HG02610 (cell line): ENCODE data around the gene ACADS.
"Not testable (repeated sequence)": the region's sequence is repeated elsewhere in the genome, so short reads cannot be mapped to it uniquely, and the experiment has no call there.

Experiments used
- ATAC-seq: cut with Tn5 transposase; IDR thresholded peaks from one replicate; pipeline ENCODE4 v1.9.1; 2021; ENCODE audit warnings: mild to moderate bottlenecking, moderate library complexity; ENCODE audit not compliant: unreplicated experiment

The ACADS gene

DNA sequence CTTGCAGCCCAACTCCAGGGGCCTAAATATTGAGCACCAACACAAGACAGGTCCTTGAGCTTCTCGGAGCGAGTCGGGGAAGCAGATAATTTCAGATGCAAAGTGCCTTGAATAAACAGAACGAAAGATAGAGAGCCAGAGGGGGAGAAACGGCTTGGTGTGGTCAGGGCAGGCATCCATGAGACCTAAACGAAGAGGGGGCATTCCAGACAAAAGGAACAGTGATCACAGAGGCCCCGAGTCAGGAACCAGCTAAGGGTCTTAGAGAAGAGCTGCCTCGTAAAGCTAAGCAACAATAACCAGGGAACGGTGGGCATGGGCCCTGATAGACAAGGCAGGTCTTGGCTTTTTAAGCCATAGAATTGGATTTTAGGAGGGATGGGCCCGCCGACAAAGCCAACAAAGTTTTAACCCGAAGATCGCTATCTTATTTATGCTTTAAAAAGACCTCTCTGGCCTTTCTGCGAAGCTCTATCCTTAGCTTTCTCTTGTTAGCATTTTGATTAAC, 421 bp upstream of the ACADS start:
- ATAC-seq: no peak

DNA sequence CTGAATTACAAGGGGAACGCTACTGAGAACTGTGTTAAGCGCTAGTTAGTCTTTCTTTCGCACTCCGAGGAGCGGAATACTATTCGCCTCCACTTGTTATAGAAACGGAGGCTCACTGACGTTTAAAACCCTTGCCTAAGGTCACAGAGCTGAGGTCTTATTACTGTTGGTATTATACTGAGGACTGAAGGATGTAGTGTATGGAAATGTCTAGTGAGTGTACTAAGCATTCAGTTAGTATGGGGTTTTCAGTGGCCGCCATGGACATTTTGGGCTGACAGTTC, 826 bp downstream of the ACADS start:
- no peak for ATAC-seq

DNA sequence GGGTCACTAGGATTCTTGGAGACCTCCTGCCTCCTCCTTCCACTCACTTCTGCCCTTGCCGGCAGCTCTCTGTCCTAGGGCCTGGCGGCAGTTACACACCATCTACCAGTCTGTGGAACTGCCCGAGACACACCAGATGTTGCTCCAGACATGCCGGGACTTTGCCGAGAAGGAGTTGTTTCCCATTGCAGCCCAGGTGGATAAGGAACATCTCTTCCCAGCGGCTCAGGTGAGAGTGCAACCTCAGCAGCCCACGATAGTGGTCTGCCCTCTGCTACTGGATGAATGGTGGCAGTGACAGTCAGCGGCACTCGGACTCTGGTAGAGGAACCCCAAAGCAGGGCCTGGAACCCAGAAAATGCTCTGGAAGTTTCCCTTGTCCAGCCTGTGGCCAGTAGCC, 1.3 kb downstream of the ACADS start:
- no peak for ATAC-seq

DNA sequence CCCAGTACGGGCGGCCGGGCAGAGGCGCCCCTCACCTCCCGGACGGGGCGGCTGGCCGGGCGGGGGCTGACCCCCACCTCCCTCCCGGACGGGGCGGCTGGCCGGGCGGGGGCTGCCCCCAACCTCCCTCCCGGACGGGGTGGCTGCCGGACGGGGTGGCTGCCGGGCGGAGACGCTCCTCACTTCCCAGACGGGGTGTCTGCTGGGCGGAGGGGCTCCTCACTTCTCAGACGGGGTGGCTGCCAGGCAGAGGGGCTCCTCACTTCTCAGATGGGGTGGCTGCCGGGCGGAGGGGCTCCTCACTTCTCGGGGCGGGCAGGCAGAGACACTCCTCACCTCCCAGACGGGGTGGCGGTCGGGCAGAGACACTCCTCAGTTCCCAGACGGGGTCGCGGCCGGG, 6.6 kb downstream of the ACADS start:
- ATAC-seq: not testable (repeated sequence)

DNA sequence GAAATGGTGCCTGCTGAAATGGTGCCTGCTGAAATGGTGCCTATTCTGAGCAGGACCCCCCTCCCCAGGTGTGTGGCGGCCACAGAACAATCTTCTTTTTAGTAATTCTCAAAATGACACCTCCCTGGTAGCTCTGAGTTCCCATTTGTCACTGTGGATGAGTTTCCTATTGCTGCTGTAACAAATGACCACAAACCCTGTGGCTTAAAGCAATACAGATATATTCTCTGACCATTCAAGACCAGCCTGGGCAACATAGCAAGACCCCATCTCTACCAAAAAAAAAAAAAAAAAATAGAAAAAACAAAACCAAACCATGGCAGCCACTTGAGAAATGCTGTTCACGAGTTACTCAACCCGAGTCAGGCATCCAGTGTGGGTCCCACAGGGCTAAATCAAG, 7.9 kb downstream of the ACADS start:
- no peak for ATAC-seq

DNA sequence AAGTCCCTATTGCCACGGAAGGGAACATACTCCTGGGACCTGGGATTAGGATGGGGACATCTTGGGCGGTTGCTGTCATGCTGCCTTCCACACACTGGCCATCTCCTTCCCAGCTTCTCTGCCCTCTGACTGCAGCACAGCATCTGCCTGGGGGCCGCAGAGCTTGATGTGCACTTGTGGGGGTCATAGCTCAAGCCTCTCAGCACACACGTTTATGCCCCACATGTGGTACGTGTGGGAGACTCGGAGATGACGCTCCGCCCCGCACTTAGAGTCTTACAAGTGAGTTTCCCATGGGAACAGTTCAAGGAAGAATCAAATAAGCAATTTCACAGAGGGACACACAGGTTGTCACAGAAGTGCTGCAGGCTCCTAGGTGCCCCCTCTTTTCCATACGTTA, 8.6 kb downstream of the ACADS start:
- ATAC-seq: no peak

DNA sequence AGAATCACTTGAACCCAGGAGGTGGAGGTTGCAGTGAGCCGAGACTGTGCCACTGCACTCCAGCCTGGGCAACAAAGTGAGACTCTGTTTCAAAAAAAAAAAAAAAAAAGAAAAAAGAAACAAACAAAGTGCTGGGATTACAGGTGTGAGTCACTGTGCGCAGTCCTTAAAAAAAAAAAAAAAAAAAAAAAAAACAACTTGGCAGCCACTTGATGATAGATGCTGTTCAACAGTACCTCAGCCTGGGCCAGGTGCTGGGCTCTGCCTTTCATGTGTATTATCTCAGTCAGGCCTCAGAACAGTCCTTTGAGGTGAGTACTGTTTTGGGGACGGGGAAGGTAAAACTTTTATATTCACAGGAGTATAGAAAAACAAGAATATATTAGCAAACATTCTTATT, 9.6 kb downstream of the ACADS start:
- ATAC-seq: no peak

DNA sequence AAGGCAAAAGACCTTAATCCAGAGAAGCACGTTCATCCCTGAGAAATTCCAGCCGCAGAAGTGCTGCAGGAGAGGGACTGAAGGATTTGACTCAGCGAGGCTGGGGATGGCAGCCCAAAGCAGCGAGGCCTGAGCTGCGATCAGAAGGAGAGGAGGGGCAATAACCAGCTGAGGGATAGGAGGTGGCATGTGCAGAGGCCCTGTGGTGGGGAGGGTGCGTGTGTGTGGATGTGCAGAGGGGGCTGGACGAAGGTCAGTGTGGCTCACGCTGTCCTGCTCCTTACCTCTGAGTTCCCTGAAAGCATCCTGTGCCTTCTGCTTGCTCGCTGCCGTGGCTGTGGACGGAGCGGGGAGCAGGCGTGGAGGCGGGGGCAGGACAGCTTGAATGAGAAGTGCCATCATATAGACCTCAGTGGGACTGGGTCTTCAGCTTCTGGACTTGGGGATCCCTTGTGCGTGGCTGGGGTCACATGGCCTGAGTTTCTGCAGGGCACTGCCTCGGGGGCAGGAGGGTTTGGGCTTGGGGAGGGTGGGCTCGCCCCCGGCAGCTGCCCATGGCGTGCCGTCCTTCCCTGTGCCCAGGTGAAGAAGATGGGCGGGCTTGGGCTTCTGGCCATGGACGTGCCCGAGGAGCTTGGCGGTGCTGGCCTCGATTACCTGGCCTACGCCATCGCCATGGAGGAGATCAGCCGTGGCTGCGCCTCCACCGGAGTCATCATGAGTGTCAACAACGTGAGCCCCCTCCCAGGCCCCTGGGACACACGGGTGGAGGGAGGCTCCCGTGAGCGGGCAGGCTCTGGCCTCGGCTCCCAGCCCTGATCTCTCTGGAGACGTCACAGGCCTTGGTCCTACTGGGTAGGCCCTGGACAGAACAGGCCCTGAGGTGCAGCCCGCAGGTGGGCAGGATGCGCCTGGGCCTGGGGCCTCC, 11.0 kb downstream of the ACADS start:
- no peak for ATAC-seq

DNA sequence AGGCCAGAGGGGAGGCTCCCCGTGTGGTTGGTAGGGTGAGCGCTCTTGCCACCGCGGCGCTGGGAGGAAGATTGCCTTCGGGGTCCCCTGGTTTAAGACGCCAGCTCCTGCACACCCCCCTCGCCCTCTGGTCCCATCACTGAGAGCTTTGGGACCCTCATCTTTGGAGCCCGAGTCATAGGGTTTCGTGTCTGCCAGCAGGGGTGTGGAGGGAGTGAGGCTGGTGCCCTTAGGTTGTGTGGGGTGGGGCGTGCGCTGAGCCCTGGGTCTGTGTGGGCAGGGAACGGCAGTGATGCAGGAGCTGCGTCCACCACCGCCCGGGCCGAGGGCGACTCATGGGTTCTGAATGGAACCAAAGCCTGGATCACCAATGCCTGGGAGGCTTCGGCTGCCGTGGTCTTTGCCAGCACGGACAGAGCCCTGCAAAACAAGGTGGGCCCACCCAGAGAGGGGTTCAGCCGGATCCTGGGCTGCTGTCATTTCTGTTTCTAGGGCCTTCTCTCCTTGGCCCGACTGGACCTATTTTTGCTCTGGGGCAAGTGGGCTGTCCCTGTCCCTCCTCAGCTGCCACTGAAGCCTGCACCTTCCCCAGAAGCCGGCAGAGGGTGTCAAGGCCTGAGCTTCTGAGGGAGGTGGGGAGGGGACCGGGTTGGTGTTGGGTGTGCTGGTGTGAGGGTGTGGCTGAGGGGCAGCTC, 12.1 kb downstream of the ACADS start:
- no peak for ATAC-seq

DNA sequence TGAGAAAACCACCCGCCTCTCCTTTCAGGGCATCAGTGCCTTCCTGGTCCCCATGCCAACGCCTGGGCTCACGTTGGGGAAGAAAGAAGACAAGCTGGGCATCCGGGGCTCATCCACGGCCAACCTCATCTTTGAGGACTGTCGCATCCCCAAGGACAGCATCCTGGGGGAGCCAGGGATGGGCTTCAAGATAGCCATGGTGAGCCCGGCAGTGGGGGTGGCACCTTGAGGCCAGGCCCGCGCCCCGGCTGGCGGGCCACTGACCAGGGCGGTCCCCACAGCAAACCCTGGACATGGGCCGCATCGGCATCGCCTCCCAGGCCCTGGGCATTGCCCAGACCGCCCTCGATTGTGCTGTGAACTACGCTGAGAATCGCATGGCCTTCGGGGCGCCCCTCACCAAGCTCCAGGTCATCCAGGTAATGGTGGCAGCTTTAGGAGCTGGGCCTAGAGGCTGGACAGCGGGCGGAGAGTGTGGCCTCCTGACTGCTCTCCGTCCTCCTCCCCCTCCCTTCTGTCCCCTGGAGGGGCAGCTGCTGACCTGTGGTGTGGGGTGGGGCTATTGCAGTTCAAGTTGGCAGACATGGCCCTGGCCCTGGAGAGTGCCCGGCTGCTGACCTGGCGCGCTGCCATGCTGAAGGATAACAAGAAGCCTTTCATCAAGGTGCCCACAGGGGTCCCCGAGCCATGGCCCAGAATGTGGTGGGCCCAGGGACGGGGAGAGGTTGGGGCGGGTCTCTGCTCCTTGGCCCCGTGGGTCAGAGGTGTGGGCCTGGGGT, 12.8 kb downstream of the ACADS start:
- ATAC-seq: no peak

DNA sequence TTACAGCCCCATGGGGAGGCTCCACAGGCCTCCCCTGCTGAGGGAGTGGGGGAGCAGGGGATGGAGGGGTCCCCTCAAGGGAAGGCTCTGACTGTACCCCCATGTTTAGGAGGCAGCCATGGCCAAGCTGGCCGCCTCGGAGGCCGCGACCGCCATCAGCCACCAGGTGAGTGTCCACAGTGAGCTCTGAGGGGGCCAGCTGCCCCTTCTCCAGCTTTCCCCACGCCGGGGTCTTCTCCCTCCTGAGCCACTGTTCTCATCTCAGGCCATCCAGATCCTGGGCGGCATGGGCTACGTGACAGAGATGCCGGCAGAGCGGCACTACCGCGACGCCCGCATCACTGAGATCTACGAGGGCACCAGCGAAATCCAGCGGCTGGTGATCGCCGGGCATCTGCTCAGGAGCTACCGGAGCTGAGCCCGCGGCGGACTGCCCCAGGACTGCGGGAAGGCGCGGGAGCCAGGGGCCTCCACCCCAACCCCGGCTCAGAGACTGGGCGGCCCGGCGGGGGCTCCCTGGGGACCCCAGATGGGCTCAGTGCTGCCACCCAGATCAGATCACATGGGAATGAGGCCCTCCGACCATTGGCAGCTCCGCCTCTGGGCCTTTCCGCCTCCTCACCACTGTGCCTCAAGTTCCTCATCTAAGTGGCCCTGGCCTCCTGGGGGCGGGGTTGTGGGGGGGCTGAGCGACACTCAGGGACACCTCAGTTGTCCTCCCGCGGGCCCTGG, 13.6 kb downstream of the ACADS start:
- ATAC-seq: no peak

DNA sequence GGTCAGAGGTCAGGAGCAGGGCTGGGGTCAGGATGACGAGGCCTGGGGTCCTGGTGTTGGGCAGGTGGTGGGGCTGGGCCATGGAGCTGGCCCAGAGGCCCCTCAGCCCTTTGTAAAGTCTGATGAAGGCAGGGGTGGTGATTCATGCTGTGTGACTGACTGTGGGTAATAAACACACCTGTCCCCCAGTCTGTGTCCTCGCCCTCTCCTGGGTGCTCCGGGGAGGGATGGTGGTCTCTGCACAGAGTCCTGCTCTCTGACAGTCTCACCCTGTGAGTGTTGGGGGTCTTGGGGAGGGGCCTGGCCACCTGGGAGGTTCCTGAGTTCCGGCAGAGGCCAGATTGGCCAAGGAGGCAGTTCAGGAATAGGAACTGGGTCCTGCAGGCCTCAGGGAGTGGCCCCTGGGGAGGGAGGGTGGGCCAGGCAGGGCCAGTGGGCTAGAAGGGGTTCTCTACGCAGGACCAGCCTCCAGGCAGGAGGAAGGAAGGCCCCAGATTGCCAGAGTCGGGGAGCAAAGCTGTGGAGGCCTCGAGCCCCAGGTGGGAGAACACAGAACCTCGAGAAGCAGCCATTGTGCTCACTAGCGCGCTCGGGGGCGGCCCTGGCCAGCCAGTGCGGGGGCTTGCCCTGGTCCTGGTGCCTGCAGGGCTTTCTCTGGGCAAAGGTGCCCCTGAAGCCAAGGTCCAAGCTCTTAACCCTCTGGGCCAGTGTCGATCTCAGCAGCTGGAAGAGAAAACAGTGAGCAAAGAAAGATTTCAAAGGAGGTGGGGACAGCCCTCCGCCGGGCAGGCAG, 14.4 kb downstream of the ACADS start:
- no peak for ATAC-seq

DNA sequence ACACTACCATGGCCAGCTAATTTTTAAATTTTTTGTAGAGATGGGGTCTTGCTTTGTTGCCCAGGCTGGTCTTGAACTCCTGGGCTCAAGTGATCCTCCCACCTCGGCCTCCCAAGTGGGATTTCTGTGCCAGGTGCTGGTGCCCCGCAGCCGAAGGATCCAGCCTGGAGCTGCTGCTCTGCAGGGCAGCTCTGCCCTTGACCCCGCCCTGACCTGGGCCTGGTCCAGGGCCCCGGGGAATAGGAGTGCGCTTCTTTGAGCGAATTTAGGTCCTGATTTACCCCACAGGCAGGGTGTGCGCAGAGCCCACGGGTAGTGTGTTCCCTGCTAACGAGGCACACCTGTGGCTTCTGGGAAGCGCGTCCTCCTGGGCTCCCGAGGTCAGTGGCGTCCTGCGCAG, 15.2 kb downstream of the ACADS start:
- ATAC-seq: no peak

DNA sequence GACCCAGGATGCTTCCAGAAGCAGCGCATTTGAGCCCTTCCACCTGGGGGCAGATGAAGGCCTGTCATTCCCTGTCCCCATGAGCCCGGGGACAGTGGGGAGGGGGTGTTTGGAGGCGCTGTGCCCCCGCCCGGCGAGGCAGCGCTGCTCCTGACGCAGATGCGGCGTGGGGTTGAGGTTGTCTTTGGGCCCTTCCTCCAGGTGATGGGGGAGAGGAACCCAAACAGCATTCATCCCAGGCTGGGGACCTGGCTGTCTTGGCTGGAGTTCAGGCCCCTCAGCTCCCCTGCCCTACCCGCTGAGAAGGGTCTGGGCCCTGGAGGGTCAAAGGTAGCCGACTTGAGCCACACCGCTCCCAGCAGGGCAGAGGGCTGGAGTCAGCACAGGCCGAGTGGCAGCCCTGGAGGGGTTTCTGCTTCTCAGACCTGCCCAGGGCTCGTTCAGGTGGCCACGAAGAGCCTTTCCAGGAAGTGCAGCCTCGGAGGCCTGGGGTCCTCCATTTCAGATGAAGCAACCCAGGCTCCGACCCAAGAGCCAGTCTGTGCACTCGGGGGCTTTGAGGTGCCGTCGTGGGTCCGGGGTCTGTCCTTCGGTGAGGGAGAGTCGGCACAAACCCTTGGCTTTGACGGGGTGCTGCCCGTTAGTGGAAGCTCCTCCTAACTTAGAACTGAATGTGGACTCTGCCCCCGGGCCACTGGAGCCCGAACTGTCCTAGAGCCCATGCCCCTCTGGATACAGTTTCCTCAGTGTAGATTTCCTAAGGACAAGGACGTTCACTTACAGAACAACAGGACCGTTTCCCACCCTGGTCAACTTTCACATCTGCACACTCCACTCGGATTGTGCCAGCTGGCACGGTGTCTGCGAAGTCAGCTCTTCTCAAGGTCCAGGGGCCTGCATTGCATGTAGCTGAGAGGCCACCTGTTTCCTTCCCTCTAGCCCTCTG, 16.1 kb downstream of the ACADS start:
- no peak for ATAC-seq

DNA sequence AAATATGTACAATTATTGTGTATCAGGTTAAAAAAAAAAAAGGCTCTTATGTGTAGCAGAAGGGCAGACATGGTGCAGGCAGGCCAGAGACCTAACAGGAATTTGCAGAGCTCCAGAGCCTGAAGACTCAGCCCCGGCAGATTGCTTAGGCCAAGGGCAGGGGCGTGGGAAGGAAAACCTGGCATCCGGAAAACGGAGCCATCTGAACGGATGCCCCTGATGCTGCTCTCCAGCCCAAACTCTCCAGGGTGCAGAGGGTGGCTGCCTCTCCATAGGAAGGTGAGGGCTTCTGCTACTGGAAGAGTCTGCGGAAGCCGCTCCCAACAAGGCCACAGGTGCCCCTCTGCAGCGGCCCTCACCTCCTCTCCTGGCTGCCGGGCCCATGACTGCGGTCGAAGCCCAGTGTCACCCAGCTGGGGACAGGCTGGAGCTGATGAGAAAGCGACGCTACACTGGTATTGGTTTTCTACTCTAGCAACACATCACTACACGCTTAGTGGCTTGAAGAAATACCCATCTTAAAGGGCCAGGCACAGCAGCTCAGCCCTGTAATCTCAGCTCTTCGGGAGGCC, 19.4 kb downstream of the ACADS start:
- ATAC-seq: no peak

DNA sequence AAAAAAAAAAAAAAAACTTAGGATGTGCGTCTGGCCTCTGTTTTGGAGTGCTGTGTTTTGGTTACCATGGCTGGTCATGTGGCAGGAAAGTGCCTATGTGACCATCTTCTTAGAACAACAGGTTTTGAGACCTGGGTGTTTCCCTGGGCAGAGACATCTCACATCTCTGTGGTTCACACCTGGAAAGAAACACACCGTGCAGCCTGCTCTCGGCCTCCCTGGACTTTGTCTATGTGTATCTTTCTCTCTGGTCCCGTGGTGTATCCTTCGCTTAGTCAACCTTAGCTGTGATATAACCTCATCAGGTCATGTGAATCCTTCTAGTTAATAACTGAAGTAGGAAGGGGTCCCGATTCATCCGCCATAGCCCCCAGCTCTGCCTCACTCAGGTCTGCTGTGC, 22.6 kb downstream of the ACADS start:
- no peak for ATAC-seq

DNA sequence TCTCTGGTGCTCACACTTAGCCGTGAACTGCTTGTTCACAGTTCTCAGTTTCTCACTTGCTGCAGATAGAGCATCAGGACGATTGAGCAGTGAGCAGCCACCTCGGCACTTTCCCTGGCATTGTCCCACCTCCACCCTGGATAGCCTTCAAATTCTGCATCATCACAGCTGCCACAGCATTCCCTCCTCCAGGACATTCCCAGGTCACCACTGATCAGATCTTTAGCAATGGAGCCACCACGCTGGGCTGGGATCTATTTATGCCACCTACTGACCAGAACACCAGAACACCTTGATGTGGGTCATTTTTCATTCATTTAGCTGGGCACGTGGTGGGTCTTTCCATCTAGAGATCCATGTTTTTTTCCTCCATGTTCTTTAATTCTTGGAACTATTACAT, 23.6 kb downstream of the ACADS start:
- no peak for ATAC-seq

DNA sequence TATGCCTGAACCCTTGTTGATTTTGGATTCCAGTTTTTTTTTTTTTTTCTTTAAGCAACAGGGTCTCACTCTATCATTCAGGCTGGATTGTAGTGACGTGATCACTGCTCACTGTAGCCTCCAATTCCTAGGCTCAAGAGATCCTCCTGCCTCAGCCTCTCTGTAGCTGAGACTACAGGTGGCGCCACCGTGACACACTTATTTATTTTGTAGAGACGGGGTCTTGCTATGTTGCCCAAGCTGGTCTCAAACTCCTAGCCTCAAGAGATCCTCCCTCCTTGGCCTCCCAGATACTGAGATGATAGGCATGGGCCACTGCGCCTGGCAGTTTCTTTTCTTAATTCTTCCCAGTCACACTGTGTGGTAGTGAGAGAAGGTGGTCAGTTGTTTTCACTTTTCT, 25.2 kb downstream of the ACADS start:
- ATAC-seq: no peak

DNA sequence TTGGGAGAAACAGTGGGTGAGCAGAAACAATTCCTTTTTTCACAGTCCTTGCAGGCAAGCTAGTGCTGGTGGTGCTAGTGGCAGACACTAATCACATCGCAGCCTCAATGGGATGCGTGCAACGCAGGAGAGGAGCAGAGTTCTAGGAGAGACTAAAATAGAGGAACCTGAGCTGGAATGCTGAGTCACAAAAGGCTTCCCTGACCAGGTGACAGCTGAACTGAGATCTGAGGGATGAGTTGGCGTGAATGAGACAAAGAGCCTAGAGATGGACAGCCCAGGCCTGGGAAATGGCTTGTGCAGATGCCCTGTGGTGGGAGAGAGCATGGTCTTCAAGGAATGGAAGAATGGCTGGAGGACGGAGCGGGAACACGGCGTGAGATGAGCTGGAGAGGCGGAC, 25.8 kb downstream of the ACADS start:
- no peak for ATAC-seq
